AG04450 (cell line): ENCODE data around the gene SPAG9. TPM values are rescaled to one million over a fixed set of nuclear protein-coding genes. Genes with fewer than 3 reads are reported as not detected.
"Not testable (repeated sequence)": the region's sequence is repeated elsewhere in the genome, so short reads cannot be mapped to it uniquely, and the experiment has no call there.

ENCODE experiments used
- CTCF ChIA-PET: fragments of 300-600, 350-600 bp; formaldehyde crosslinking; extraction: SDS; loops from one replicate; lab custom pipeline; 2022; ENCODE audit warnings: antibody characterized with exemption, inconsistent platforms; lab: Charles Lee
- POLR2A ChIA-PET: fragments of 350-600 bp; formaldehyde crosslinking; extraction: SDS; loops from one replicate; lab custom pipeline; 2021; ENCODE audit warnings: antibody characterized with exemption, inconsistent platforms; lab: Yijun Ruan, JAX
- DNase-seq: peaks from one replicate; pipeline ENCODE4 v3.0.0-alpha.2; 2011; ENCODE audit warnings: low read depth, low spot score
- H3K27ac ChIP-seq: one replicate; pipeline ENCODE4 v1.5.1; 2012; ENCODE audit warnings: low read depth, low read length, control low read depth
- H3K27me3 ChIP-seq: one replicate; pipeline ENCODE4 v1.6.0; 2012; ENCODE audit warnings: low read length; ENCODE audit not compliant: control insufficient read depth, insufficient read depth
- H3K4me3 ChIP-seq: 2 replicates; pipeline ENCODE4 v1.5.1; 2011; ENCODE audit warnings: mild to moderate bottlenecking, low read depth, low read length, control low read depth
- H3K9me3 ChIP-seq: 2 replicates; pipeline ENCODE4 v1.5.1; 2012; ENCODE audit warnings: low read length; ENCODE audit not compliant: control insufficient read depth, insufficient read depth
- CTCF ChIP-seq: IDR thresholded peaks from 2 replicates; pipeline ENCODE4 v1.5.1; 2011; ENCODE audit warnings: low read depth, low read length, control low read depth, inconsistent platforms
- polyA plus RNA-seq: library from polyadenylated mRNA; depleted of rRNA; stranded (reverse); fragments of >200 nt; gene quantifications from 2 replicates; pipeline ENCODE4 v1.2.3, GENCODE V29; 2011

Gene SPAG9
- polyA plus RNA-seq, 1 experiment: 42.1 TPM

DNA sequence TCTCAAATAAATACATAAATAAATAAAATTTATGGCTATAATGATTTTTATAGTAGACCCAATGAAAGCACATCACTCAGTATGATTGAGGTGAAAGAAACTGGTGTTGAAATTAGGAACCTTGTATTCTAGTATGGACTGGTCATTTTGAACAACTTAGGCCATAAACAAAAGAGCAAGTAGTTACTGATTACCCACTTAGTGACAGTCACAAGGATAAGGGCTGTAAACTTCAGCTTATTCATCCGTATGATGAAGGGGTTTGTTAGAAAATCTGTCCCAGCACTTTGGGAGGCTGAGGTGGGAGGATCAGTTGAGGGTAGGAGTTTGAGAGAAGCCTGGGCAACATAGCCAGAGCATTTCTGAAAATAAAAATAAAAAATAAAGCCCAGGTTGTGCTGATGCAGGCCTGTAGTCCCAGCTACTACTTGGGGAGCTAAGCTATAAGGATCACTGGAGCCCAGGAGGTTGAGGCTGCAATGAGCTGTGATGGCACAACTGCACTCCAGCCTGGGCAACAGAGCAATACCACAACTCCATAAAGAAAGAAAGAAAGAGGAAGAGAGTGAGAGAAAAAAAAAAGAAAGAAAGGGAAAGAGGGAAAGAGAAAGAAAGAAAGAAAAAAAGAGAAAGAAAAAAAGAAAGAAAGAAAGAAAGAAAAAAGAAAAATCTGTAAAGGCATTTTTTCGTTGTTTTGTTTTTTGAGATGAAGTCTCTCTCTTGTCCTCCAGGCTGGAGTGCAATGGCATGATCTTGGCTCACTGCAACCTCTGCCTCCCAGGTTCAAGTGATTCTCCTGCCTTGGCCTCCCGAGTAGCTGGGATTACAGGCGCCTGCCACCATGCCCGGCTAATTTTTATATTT, 4.2 kb upstream of the SPAG9 start:
- Histone ChIP-seq H3K4me3 (no peak overlapping the region), H3K27ac (no peak overlapping the region), H3K27me3 (no peaks in the 10 kb centered on the region), H3K9me3 (no peaks in the 10 kb centered on the region; the same call in 1 of the 2 replicates)
- ChIA-PET CTCF (no interaction called here), POLR2A (interaction anchor here (0.7 kb wide), 1 partner anchor 339 kb away, joined by 9 read pairs; no protein-coding TSS in a partner anchor)
- no peak for TF ChIP-seq CTCF
- no peak for DNase-seq

DNA sequence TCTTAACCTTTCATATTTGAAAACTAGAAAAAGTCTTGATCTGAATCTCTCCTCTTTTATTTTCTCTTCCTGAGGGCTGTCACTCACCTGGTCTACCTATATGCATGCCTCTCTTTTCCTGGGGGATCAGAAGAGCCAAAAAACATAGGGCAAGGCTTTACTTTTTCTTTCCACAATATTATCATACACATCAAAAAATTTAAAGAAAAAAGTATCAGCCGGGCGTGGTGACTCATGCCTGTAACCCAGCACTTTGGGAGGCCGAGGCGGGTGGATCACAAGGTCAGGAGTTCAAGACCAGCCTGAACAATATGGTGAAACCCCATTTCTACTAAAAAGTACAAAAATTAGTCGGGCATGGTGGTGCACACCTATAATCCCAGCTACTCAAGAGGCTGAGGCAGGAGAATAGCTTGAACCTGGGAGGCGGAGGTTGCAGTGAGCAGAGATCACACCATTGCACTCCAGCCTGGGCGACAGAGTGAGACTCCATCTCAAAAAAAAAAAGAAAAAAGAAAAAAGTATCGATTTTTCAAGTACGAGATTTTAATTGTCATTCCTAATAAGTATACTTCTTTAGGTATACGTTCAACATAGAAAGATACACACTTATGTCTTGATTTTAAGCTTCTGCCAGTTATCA, 1.9 kb upstream of the SPAG9 start:
- CTCF ChIA-PET: interaction anchor here (0.7 kb wide), 1 partner anchor 157 kb away, joined by 3 read pairs; no protein-coding TSS in a partner anchor
- H3K27ac ChIP-seq: peak overlapping the region; percentile 98
- H3K9me3 ChIP-seq, H3K4me3 ChIP-seq, DNase-seq, H3K27me3 ChIP-seq, POLR2A ChIA-PET: not testable (repeated sequence)

GRCh38 chr17:51121620-51122472, 1.2 kb upstream of the SPAG9 start:
- CTCF ChIA-PET: interaction anchor here (0.7 to 1.8 kb wide), 2 partner anchors 31 to 156 kb away, joined by 3 to 4 read pairs; partner anchors contain the start of gene NME1

GRCh38 chr17:51120357-51120738, 320 bp downstream of the SPAG9 start:
- peak overlapping the region; percentile 65 for H3K27ac ChIP-seq
- H3K4me3 ChIP-seq: peak overlapping the region; percentile 98
- ChIA-PET CTCF (interaction anchor here (0.7 to 1.8 kb wide), 3 partner anchors 33 to 118 kb away, joined by 3 to 4 read pairs (median 4); partner anchors contain the start of gene NME1), POLR2A (interaction anchor here (0.8 to 1.5 kb wide), 3 partner anchors 33 to 63 kb away, joined by 4 to 10 read pairs (median 5); partner anchors contain the start of gene NME1)
- no peaks in the 10 kb centered on the region; the same call in 1 of the 2 replicates for H3K9me3 ChIP-seq
- no peak for TF ChIP-seq CTCF
- DNase-seq: no peak
- no peaks in the 10 kb centered on the region for H3K27me3 ChIP-seq

More at GRCh38 chr17:51121620-51122472, 1.2 kb upstream of the SPAG9 start:
- DNase-seq: peak; percentile 47
- TF ChIP-seq CTCF: no peak
- Histone ChIP-seq H3K27ac (peak overlapping the region; percentile 98), H3K9me3 (no peaks in the 10 kb centered on the region; the same call in 1 of the 2 replicates), H3K4me3 (peak overlapping the region; percentile 73), H3K27me3 (no peaks in the 10 kb centered on the region)
- POLR2A ChIA-PET: interaction anchor here (0.6 to 1.5 kb wide), 2 partner anchors 31 to 55 kb away, joined by 4 to 10 read pairs; partner anchors contain the start of gene NME1
